ENCODE measurements around the gene PTPRO.

- no peak for TF ChIP-seq EP300 (IDR thresholded peaks at IDR 0.05)
- no peak for TF ChIP-seq POLR2A (IDR thresholded peaks at IDR 0.05)
- TF ChIP-seq POLR2AphosphoS5 (IDR thresholded peaks at IDR 0.05), result no peak
Observed at GRCh38 chr12:15574353-15574752, 252.0 kb downstream of the PTPRO start.
